ENCODE measurements around the gene MORC1.

The MORC1 gene

DNA sequence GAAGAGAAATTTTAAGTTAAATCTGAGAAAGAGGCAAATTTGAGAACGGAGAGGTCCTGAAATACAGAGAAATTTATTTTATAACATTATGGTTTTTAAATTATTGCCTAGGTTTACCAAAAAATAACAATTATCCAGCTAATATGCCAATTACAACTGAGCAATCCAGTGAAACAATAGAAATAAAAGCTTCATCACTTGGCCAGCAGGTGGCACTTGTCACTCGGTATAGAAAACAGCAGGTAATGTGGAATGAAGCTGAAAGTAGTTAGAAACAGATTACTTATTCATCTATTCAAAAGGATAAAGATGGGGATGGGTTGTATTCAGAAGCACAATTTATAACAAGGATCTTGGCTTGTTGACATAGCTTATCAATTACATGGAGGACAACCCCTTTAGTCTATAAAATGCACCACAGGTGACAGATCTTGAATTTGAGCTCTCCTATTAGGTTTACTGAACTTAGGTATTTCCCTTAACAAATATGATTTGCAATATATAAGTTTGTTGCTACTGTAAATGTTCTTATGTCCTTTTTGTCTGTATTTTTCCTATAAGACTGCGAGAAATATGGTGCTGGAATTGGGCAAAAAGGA is 94.2 kb downstream of the MORC1 start:
- Histone ChIP-seq H3K9me3 (ENCODE audit: low read length) (no peaks in the 10 kb centered on the region), H3K36me3 (ENCODE audit: insufficient read depth, low read length) (no peaks in the 10 kb centered on the region), H3K27ac (ENCODE audit: low read depth, low read length) (no peak overlapping the region), H3K4me1 (ENCODE audit: insufficient read depth, low read length) (no peaks in the 10 kb centered on the region), H3K27me3 (ENCODE audit: control insufficient read depth in 1 of 2, insufficient read depth in 2 of 2, low read length in 2 of 2) (no peaks in the 10 kb centered on the region), H3K9ac (ENCODE audit: low read length) (no peak overlapping the region), H3K4me3 (ENCODE audit: low read depth in 1 of 2, low read length in 2 of 2) (no peak overlapping the region)

DNA sequence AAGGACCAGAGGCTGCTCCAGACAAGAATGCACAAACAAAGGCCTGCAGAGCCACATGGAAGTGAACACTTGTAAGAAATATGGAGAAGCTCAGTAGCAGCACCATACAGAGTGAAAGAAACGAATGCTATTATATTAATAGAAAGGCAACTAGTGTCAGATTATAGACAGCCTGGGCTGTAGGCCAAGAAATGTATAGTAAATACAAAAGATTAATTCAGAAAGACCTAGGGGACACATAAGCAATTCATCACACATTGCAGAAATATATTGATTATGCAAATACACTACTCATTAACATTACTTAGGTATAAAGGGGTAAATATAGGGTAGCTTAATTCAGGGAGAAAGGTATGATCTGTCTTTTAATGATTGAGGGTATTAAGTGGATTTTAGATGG is 94.8 kb downstream of the MORC1 start:
- Histone ChIP-seq H3K9me3 (ENCODE audit: low read length) (no peaks in the 10 kb centered on the region), H3K4me3 (ENCODE audit: low read depth in 1 of 2, low read length in 2 of 2) (no peak overlapping the region), H3K36me3 (ENCODE audit: insufficient read depth, low read length) (no peaks in the 10 kb centered on the region), H3K27me3 (ENCODE audit: control insufficient read depth in 1 of 2, insufficient read depth in 2 of 2, low read length in 2 of 2) (no peaks in the 10 kb centered on the region), H3K4me1 (ENCODE audit: insufficient read depth, low read length) (no peaks in the 10 kb centered on the region), H3K9ac (ENCODE audit: low read length) (no peak overlapping the region), H3K27ac (ENCODE audit: low read depth, low read length) (no peak overlapping the region)

DNA sequence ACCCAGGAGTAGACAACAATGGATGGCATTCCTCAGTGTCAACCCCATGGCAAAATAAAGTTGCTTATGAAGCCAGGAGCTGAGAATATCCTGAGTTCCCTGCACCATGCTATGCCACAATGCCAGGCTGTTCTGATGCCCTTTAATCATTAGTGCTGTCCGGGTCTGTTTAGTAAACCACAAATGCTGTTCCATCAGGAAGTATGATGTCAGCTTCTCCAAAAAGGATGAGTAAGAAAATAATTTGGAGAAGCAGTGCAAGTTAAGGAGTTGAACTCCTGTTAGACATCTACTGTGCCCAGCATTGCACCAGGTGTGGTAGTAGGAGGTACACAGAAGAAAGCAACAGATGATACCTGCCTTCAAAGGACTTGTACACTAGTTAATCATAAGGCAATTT is 96.4 kb downstream of the MORC1 start:
- Histone ChIP-seq H3K4me3 (ENCODE audit: low read depth in 1 of 2, low read length in 2 of 2) (no peak overlapping the region), H3K4me1 (ENCODE audit: insufficient read depth, low read length) (no peaks in the 10 kb centered on the region), H3K27ac (ENCODE audit: low read depth, low read length) (no peak overlapping the region), H3K27me3 (ENCODE audit: control insufficient read depth in 1 of 2, insufficient read depth in 2 of 2, low read length in 2 of 2) (no peaks in the 10 kb centered on the region), H3K9ac (ENCODE audit: low read length) (no peak overlapping the region), H3K9me3 (ENCODE audit: low read length) (no peaks in the 10 kb centered on the region), H3K36me3 (ENCODE audit: insufficient read depth, low read length) (no peaks in the 10 kb centered on the region)

DNA sequence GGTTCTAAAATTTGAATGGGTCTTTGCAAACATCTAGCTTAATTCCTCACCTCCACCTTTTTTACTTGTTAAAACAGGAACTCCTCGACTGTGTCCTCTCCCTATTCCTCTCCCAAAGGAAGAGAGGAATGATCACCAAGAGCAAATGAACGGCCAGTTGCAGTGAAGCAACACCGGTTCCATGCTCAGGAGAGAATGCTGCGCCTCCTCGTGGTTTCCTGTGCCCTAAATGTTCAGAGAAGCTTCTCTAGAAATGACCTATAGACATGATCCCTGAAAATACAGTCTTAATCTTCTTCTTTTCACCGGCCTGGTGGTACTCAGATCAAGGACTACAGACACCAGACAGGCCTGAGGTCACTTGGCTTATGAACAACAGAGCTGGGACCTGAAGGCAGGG is 99.1 kb downstream of the MORC1 start:
- Histone ChIP-seq H3K4me1 (ENCODE audit: insufficient read depth, low read length) (no peaks in the 10 kb centered on the region), H3K27me3 (ENCODE audit: control insufficient read depth in 1 of 2, insufficient read depth in 2 of 2, low read length in 2 of 2) (no peaks in the 10 kb centered on the region), H3K36me3 (ENCODE audit: insufficient read depth, low read length) (no peaks in the 10 kb centered on the region), H3K9me3 (ENCODE audit: low read length) (no peaks in the 10 kb centered on the region), H3K27ac (ENCODE audit: low read depth, low read length) (no peak overlapping the region), H3K4me3 (ENCODE audit: low read depth in 1 of 2, low read length in 2 of 2) (no peak overlapping the region), H3K9ac (ENCODE audit: low read length) (no peak overlapping the region)

DNA sequence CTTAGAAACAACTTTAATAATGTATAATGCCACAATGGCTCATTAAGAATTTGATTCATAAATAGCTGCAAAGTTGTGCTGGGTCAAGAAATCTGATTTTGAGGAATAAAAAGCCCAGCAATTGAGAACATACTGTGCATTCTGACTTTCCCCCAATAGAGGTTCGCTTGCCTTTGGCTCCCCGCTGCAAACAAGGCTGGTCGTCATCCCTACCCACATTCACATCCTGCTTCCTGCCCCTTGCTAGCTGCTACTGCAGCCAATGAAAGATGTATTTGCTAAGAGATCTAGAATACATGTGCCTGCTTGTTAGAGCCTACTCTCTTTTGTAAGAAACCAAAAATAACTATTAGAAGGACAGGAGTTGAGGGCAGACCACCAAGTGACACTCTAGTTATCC is 112.5 kb downstream of the MORC1 start:
- H3K27me3 ChIP-seq (ENCODE audit: control insufficient read depth in 1 of 2, insufficient read depth in 2 of 2, low read length in 2 of 2): no peaks in the 10 kb centered on the region
- H3K4me1 ChIP-seq (ENCODE audit: insufficient read depth, low read length): no peaks in the 10 kb centered on the region
- no peak overlapping the region for H3K9ac ChIP-seq (ENCODE audit: low read length)
- H3K36me3 ChIP-seq (ENCODE audit: insufficient read depth, low read length): no peaks in the 10 kb centered on the region
- H3K9me3 ChIP-seq (ENCODE audit: low read length): no peaks in the 10 kb centered on the region
- H3K4me3 ChIP-seq (ENCODE audit: low read depth in 1 of 2, low read length in 2 of 2): no peak overlapping the region
- no peak overlapping the region for H3K27ac ChIP-seq (ENCODE audit: low read depth, low read length)

DNA sequence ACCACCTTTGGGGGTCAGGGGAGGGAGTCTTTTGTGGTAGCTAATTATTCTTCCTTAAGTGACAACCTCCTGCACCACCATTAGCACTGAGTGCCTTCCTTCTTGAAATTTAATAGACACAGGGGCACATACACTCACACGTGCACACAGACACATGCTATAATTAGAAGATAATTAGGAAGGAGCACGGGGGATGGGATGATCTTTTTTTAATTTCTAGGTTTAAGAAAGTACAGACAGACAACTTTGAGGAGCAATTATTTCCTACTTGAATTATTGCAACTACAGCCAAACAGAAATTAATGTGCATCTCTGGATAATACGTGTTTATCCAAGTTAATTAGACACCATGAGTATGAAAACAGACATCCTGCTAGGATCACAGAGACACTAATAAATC is 119.5 kb downstream of the MORC1 start:
- Histone ChIP-seq H3K4me1 (ENCODE audit: insufficient read depth, low read length) (no peaks in the 10 kb centered on the region), H3K4me3 (ENCODE audit: low read depth in 1 of 2, low read length in 2 of 2) (no peak overlapping the region), H3K9ac (ENCODE audit: low read length) (no peak overlapping the region), H3K9me3 (ENCODE audit: low read length) (no peaks in the 10 kb centered on the region), H3K36me3 (ENCODE audit: insufficient read depth, low read length) (no peaks in the 10 kb centered on the region), H3K27ac (ENCODE audit: low read depth, low read length) (no peak overlapping the region), H3K27me3 (ENCODE audit: control insufficient read depth in 1 of 2, insufficient read depth in 2 of 2, low read length in 2 of 2) (no peaks in the 10 kb centered on the region)

DNA sequence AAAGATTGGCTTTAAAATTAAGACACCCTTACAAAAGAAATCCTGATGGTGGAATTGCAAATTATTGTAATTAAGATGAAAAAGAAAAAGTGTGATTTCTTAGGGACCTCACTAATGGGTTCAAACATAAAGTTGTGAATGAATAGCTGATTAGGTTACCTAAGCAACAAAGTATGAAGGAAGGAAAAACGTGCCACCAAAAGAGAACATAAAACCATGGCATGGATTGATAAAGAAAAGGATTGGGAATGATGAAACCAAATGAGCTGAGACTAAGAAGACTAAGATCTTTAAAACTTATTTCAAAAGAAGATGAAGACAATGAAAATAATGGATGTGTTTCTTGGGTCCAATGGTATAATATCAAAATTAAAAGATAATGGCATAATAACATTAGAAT is 132.1 kb downstream of the MORC1 start:
- Histone ChIP-seq H3K9ac (ENCODE audit: low read length) (no peak overlapping the region), H3K4me1 (ENCODE audit: insufficient read depth, low read length) (no peaks in the 10 kb centered on the region), H3K36me3 (ENCODE audit: insufficient read depth, low read length) (no peaks in the 10 kb centered on the region), H3K4me3 (ENCODE audit: low read depth in 1 of 2, low read length in 2 of 2) (no peak overlapping the region), H3K27me3 (ENCODE audit: control insufficient read depth in 1 of 2, insufficient read depth in 2 of 2, low read length in 2 of 2) (no peaks in the 10 kb centered on the region), H3K9me3 (ENCODE audit: low read length) (no peaks in the 10 kb centered on the region), H3K27ac (ENCODE audit: low read depth, low read length) (no peak overlapping the region)

DNA sequence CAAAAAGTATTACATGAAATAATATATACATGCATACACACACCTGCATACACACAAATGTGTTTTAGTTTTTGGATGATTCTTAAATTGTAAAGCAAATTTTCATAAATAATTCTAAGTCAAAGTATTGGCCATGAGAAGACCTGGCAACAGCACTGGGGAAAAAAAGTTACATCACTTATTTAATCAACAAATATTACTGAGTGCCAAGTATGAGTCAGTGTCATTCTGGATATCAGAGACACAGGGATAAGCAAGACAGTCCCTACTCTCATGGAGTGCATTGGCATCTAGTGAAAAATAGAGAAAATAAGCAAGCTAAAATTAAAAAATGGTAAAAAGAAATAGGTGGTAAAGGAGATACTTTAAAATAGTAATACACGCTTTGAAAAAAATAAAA is 134.9 kb downstream of the MORC1 start:
- Histone ChIP-seq H3K9me3 (ENCODE audit: low read length) (no peaks in the 10 kb centered on the region), H3K27ac (ENCODE audit: low read depth, low read length) (no peak overlapping the region), H3K4me1 (ENCODE audit: insufficient read depth, low read length) (no peaks in the 10 kb centered on the region), H3K9ac (ENCODE audit: low read length) (no peak overlapping the region), H3K36me3 (ENCODE audit: insufficient read depth, low read length) (no peaks in the 10 kb centered on the region), H3K27me3 (ENCODE audit: control insufficient read depth in 1 of 2, insufficient read depth in 2 of 2, low read length in 2 of 2) (no peaks in the 10 kb centered on the region), H3K4me3 (ENCODE audit: low read depth in 1 of 2, low read length in 2 of 2) (no peak overlapping the region)

DNA sequence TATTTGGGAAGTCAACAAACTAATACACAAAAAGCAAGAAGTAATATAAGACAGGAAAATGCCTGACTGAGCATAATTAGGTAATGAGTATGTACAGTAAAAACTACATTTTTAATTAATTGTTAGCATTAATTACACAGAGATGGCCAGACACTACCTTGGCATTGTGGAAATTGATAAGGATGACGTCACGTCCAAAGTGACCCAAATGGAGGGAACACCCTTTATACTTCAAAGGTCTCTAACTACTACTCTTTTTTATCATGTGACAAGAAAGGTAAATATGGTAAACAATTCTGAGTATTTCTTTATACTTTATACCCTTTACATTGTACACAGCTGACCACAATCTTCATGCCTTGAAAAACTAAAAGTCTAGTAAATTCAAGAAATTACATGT is 141.9 kb downstream of the MORC1 start:
- H3K27ac ChIP-seq (ENCODE audit: low read depth, low read length): no peak overlapping the region
- H3K9me3 ChIP-seq (ENCODE audit: low read length): no peaks in the 10 kb centered on the region
- no peaks in the 10 kb centered on the region for H3K36me3 ChIP-seq (ENCODE audit: insufficient read depth, low read length)
- H3K27me3 ChIP-seq (ENCODE audit: control insufficient read depth in 1 of 2, insufficient read depth in 2 of 2, low read length in 2 of 2): no peaks in the 10 kb centered on the region
- H3K4me3 ChIP-seq (ENCODE audit: low read depth in 1 of 2, low read length in 2 of 2): no peak overlapping the region
- no peak overlapping the region for H3K9ac ChIP-seq (ENCODE audit: low read length)
- no peaks in the 10 kb centered on the region for H3K4me1 ChIP-seq (ENCODE audit: insufficient read depth, low read length)

DNA sequence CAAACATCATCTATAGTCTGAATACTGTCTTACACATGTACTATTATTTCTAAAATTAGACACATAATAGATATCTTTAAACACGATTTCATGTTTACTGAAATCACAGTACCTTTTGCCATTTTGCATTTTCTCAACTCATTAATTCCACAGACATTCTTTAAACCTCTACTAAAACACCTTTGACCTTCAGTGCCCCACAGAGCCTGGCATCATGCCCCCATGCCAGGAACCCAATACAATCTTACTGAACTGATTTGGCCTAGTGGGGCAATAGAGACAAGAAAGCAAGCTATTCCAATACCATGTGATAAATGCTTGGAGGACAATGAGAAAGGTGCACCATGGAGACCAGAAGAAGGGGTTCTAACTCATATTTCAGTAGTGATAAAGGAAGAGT is 144.9 kb downstream of the MORC1 start:
- Histone ChIP-seq H3K9me3 (ENCODE audit: low read length) (no peaks in the 10 kb centered on the region), H3K27ac (ENCODE audit: low read depth, low read length) (no peak overlapping the region), H3K27me3 (ENCODE audit: control insufficient read depth in 1 of 2, insufficient read depth in 2 of 2, low read length in 2 of 2) (no peaks in the 10 kb centered on the region), H3K4me3 (ENCODE audit: low read depth in 1 of 2, low read length in 2 of 2) (no peak overlapping the region), H3K9ac (ENCODE audit: low read length) (no peak overlapping the region), H3K4me1 (ENCODE audit: insufficient read depth, low read length) (no peaks in the 10 kb centered on the region), H3K36me3 (ENCODE audit: insufficient read depth, low read length) (no peaks in the 10 kb centered on the region)

DNA sequence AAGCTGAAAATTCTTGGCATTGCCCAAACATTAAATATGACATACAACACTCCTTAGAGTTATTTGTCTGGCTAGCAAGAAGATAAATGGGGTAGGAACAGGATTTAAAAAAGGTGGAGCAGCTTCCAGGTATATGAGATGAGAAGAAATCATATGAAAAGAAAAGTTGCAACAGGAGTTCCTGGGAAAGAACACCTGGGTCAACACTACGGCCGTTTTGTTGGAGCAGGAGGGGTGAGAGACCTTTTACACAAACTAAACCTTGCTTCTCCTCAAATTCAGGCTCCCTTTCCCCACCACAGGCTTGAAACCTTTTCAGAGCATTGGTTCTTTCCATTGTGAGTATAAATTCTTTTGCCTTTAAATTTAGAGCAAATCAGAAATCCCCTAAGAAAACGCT is 145.5 kb downstream of the MORC1 start:
- H3K9ac ChIP-seq (ENCODE audit: low read length): no peak overlapping the region
- no peaks in the 10 kb centered on the region for H3K27me3 ChIP-seq (ENCODE audit: control insufficient read depth in 1 of 2, insufficient read depth in 2 of 2, low read length in 2 of 2)
- no peaks in the 10 kb centered on the region for H3K4me1 ChIP-seq (ENCODE audit: insufficient read depth, low read length)
- H3K9me3 ChIP-seq (ENCODE audit: low read length): no peaks in the 10 kb centered on the region
- H3K27ac ChIP-seq (ENCODE audit: low read depth, low read length): no peak overlapping the region
- H3K4me3 ChIP-seq (ENCODE audit: low read depth in 1 of 2, low read length in 2 of 2): no peak overlapping the region
- H3K36me3 ChIP-seq (ENCODE audit: insufficient read depth, low read length): no peaks in the 10 kb centered on the region

DNA sequence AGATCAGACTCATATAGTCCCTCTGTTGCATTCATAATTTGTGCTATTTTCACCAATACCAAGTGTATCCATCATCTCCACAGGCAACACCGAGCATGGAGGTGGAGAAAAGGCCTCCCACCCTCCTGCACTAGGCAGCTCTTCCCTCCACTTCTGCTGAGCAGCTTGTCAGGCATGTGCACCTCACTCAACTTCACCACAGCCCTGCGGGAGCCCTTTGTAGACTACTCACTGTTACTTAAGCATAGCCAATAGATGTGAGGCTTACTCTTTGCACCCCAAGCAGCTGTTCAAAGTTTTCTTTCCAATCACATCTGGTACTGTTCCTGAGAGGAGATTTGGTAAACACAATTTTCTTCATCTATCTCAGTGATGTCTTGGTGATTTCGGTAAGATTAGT is 147.4 kb downstream of the MORC1 start:
- H3K27me3 ChIP-seq (ENCODE audit: control insufficient read depth in 1 of 2, insufficient read depth in 2 of 2, low read length in 2 of 2): no peaks in the 10 kb centered on the region
- no peaks in the 10 kb centered on the region for H3K4me1 ChIP-seq (ENCODE audit: insufficient read depth, low read length)
- no peaks in the 10 kb centered on the region for H3K9me3 ChIP-seq (ENCODE audit: low read length)
- no peak overlapping the region for H3K4me3 ChIP-seq (ENCODE audit: low read depth in 1 of 2, low read length in 2 of 2)
- no peak overlapping the region for H3K9ac ChIP-seq (ENCODE audit: low read length)
- H3K27ac ChIP-seq (ENCODE audit: low read depth, low read length): no peak overlapping the region
- H3K36me3 ChIP-seq (ENCODE audit: insufficient read depth, low read length): no peaks in the 10 kb centered on the region

Data from muscle layer of colon (tissue), 2 donors.